ENCODE results near the gene ANKRD23.
A peak's percentile ranks its signal among the peaks of the same experiment; 100 is the strongest.

Gene ANKRD23

GRCh38 chr2:96839875-96840850 lies 3.7 kb downstream of the ANKRD23 start:
- DNase-seq (ENCODE audit: low read depth in 2 of 3, low spot score in 2 of 3) = no peak

DNA sequence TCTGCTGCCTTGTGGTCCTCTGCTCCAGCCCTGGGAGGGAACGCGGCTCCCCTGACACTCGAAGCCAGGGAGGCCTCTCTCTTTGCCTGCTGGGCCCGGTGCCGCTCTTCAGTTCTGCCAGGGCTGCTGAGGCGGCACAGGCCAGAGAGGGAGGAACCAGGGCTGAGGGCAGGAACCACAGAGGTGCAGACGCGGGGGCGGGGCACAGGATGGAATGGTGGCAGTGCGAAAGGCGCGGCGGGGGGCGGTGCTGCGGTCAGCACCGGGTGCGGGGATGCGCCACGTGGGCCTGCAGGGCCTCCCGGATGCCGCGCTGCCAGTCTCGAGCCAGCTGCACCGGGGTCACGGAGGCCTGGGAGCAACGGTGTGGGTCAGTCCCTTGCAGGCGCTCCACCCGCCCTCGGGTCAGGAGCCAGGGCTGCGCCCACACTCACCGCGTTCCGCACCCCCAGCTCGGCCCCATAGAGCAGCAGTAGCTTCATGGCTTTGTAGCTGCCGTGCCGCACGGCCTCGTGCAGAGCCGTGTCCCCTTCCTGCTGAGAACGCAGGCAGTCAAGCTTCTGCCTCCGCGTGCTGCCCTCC lies 4.4 kb downstream of the ANKRD23 start:
- DNase-seq (ENCODE audit: low read depth in 2 of 3, low spot score in 2 of 3) = peak; percentile 51 to 68 (median 55)

DNA sequence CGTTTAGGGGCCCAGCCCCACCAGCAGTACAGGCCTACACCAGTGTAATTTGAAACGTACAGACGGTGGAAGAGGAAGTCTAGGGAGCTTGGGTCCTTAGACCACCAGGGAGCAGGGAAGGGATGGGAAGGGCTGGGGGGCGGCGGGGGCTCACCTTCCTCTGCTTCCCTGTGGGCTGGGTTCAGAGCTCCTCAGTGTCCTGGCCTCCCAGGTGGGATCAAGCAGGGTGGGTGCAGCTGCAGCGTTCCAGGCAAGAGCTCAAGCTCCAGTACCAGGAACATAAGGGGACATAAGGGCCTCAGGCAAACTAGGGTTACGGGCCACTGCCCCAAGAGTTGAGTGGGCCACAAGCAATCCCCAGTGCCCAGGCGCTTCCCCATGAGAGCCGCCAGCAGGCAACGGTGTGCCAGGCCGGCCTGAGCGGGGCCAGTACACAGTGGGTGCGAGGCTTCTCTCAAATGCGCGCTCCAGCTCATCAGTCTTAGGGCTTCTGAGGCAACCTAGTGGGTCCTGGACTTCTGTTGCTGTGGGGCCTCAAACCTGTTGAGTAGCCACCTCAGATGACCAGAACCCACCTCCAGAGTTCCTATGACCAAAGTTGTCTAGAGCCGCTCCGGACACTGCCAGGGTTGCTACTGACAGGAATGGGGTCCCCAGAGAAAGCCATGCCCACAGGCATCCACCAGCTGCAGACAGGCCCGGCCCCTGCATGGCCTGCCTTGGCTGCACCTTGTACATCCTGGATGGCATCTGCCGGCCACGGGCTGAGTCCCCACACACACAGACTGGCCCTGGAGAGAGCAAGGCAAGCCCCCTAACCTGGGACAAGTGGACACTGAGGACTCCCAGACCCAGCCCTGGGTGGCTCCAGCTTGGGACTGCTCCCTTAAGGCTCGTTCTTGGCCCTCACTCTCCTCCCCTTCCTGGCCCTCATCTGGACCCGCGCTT lies 5.2 kb downstream of the ANKRD23 start:
- DNase-seq (ENCODE audit: low read depth in 2 of 3, low spot score in 2 of 3) = no peak

DNA sequence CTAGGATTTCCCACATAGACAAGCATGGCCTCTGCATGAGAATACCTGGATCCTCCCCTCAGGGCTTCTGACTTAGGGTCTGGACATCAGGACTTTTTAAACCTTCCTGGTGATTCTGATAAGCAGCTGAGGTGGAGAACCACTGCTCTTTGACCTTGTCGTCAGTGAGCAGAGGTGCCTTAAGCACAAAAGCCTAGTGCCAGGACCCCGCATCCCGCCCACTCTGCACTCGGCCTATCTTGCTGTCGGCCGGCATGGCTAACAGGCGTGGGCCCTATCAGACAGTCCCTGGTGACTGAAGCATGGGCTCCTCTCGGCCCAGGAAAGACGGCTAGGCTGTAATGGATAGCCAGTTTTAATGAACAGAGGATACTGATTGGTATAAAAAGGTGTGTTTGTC lies 6.2 kb downstream of the ANKRD23 start:
- no peak for DNase-seq (ENCODE audit: low read depth in 2 of 3, low spot score in 2 of 3)

DNA sequence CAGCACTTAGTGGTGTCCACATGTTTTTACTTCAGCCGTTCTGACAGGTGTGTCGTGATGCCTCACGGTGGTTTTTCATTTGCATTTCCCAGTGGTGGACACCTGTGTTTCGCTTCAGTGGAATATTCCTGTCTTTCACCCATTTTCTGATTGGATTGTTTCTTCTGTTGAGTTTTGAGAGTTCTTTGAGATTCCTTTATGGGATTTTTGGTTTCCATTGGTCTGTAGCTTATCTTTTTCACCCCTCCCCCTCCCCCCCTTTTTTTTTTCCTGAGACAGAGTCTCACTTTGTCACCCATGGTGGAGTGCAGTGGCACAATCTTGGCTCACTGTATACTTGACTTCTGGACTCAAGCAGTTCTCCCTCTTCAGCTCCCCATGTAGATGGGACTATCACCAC lies 8.0 kb downstream of the ANKRD23 start:
- DNase-seq (ENCODE audit: low read depth in 2 of 3, low spot score in 2 of 3) = no peak

DNA sequence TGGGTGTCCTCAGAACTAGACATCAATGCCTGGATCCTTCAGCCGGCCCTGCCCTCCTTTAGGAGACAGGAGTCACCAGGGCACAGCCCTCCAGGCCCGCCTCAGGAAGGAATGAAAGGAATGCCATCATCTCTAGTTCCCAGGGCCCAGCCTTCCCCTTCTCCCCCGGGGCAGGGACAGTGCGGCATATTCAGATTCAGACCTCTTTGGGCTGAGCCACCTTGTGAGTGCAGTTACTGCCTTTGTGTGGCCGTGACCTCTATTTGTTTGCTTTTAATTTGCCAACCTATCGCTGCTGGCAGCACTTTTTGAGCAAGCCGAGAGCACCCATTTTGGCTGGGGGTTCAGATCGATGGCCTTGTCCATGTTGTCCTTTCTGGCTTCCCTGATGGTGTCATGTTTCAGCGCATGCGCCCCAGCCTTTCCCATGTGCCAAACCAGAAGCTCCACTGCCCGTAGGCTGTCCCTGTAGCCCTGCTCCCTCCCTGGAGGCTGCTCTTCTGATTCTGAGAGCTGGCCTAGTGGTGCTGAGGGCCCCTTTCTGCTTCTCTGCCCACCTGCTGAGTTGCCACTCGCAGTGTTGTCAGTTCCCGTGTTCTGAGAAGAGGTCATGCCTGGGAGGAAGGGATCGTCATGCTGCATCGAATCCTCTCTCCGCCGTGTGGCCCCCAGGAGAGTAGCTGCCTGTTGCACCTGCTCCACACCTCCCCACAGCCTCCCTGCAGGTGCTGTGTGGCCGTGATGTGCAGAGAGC lies 10.9 kb downstream of the ANKRD23 start:
- no peak for DNase-seq (ENCODE audit: low read depth in 2 of 3, low spot score in 2 of 3)

DNA sequence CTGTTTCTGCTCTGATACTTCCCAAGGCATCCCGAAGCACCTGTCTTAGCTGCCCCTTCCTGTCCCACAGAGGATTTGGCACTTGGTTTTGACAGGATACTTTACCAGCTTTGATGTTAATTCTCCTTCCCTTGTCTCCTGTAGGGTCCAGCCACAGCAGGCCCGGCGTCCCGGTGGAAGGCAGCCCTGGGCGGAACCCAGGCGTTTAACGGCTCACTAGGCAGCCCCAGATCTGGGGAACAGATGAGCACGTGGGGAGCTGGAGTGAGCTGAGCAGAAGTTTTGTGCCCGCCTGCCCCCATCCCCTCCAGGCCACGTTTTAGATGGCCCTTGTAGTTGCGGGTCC lies 11.4 kb downstream of the ANKRD23 start:
- no peak for DNase-seq (ENCODE audit: low read depth in 2 of 3, low spot score in 2 of 3)

- DNase-seq (ENCODE audit: low read depth in 2 of 3, low spot score in 2 of 3) = no peak
Measured at GRCh38 chr2:96831679-96832078, 12.1 kb downstream of the ANKRD23 start.

GRCh38 chr2:96830044-96830562 lies 13.7 kb downstream of the ANKRD23 start:
- DNase-seq (ENCODE audit: low read depth in 2 of 3, low spot score in 2 of 3) = no peak

GRCh38 chr2:96828874-96829273 lies 14.9 kb downstream of the ANKRD23 start:
- no peak for DNase-seq (ENCODE audit: low read depth in 2 of 3, low spot score in 2 of 3)

DNA sequence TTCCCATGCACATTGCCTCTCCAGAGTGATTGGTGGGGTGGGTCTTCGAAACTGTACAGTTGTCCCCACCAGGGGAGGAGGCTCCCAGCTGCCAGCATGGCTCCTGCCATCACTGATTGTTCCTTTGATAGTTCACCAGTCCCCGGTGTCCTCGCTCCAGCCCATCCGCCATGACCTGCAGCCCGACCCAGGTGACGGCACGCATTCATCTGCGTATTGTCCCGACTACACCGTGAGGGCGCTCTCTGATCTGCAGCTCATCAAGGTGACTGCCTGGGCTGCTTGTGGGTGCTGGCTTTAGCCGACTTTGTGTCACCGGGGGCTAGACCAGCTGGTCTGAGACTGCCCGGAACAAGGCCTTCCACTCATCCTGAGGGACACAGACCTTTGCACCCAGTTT lies 15.4 kb downstream of the ANKRD23 start:
- no peak for DNase-seq (ENCODE audit: low read depth in 2 of 3, low spot score in 2 of 3)

DNA sequence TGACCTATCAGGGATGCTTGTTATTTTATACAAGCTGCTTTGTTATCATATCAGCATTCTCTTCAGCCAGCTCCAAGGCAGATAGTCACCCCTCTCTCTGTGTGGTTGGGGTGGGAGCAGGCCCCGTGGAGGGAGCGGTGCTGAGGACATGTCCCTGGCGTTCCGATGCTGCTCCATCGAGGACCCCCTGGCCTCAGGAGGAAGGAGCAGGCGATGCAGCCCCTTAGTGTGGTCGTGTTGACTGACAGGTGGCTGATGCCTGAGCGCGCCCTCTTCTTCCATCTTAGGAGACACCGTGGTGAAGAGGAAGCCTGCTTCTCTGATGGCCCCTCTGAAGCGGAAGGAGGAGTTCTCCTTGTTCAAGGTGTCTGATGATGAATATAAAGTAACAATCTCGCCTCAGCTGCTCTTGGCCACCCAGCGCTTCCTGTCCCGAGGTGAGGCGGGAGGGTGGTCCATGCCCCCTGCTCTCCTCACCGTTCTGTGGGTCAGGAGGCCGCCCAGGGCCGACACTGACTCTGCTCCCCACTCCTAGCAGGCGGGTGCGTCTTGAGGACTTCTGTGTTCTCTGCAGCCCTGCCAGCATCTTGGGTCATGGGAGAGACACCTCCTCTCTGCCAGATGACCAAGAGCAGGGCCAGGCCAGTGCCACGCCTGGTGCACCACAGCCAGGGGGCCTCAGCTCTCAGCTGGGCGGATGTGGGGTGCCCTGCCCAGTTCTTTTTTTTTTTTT lies 17.1 kb downstream of the ANKRD23 start:
- no peak for DNase-seq (ENCODE audit: low read depth in 2 of 3, low spot score in 2 of 3)

GRCh38 chr2:96825057-96825456 lies 18.8 kb downstream of the ANKRD23 start:
- no peak for DNase-seq (ENCODE audit: low read depth in 2 of 3, low spot score in 2 of 3)

- no peak for DNase-seq (ENCODE audit: low read depth in 2 of 3, low spot score in 2 of 3)
Measured at GRCh38 chr2:96824079-96824870, 19.5 kb downstream of the ANKRD23 start.

- no peak for DNase-seq (ENCODE audit: low read depth in 2 of 3, low spot score in 2 of 3)
Measured at GRCh38 chr2:96823198-96823597, 20.6 kb downstream of the ANKRD23 start.

DNA sequence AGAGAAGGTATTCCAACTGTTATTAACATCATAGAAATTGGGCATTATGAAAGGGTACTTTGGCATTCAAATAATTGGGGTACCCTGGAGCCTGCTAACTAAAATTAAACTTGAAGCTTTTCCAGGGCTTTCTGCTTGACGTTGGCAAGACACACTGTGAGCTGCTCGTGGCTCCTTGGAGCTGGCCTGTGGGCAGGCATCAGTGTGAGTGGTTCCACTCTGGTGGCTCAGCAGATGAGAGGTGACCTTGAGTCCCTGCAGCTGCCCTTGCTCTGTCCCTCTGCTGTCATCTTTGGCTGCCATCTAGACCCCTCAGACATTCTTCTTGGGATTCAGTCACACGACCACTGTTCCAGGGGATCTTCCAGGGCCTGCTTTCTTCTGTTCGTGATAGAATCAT lies 21.0 kb downstream of the ANKRD23 start:
- DNase-seq (ENCODE audit: low read depth in 2 of 3, low spot score in 2 of 3) = no peak

DNA sequence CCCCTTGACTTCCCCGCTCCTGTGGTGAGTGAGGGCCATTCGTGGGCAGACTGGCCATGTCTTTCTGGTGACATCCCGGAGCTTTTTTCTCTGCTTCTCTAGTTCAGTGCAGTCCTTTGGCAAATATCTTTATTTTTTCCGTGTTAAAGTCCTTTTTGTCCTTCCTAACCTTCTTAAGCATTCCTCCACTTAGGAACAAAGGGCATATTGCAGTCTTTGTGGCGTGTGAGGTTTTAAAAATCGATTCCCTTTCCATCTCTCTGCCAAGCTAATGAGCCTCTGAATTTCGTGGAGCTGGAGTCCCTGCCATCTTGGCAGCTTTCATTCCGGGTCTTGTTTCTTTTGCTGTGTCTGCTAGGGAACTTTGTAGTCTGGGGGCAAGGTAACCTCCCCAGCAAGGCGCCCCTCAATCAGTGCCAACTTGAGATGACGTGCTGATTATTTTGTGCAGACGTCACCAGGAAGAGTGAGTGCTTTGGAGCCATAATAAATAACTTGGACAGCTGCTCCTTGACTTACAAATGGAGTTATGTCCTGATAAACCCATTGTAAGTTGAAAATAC lies 22.6 kb downstream of the ANKRD23 start:
- no peak for DNase-seq (ENCODE audit: low read depth in 2 of 3, low spot score in 2 of 3)

DNA sequence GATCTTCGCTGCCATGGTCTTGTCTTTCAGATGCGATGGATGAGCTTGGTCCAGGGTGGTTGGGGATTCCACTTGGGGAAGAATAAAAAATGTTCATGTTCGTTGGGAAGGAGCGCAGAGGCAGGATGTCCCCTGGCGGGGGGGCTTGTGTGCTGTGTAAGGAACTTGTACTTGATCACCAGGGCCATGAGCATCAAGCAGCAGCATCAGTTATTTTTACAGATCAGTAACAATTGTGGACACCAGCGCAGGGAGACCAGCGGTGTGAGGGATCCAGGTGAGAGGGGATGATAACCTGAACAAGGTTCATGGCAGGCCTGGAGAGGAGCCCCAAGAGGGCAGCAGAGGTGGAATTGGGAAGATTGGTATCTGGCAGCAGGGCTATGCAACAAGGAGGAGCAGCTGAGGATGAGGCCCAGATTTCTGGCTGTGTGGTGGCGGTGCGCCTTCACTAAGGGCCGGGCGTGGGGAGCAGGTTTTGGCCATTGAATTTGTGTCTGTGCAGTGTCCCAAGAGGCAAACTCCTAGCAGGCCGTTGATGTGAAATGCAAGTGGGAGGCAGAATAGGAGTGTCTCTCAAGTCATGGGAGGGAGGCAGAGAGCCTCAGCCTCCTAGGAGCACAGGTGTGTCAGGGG lies 23.8 kb downstream of the ANKRD23 start:
- no peak for DNase-seq (ENCODE audit: low read depth in 2 of 3, low spot score in 2 of 3)
